CD4-positive, CD25-positive, alpha-beta regulatory T cell (primary cell): ENCODE data around the gene BLTP3B. TPM values are rescaled to one million over a fixed set of nuclear protein-coding genes. Genes with fewer than 3 reads are reported as not detected.

ENCODE experiments used
- polyA plus RNA-seq, 4 donors: library from polyadenylated mRNA; unstranded; fragments of 300-500 nt; fragmentation: Illumina TruSeq; gene quantifications; one replicate each; pipeline ENCODE4 v1.2.3, GENCODE V29; 2021
- total RNA-seq: library from RNA; stranded (reverse); gene quantifications from one replicate; pipeline ENCODE4 v1.2.3, GENCODE V29; 2022

The BLTP3B gene
- total and polyA plus RNA-seq, 5 donors from 2014 or later, result 12.1 to 26.5 (median 16.9) TPM

Other genes starting within 250 kb of the BLTP3B start
- gene ANKS1B, start 157.9 kb downstream of the BLTP3B start, total RNA-seq, result 9.5 TPM
- 10 to 100 TPM in 2 of 4 donors, 1 to 10 TPM in 2; 4.0 to 15.9 (median 10.1) TPM for gene ANKS1B, start 157.9 kb downstream of the BLTP3B start, polyA plus RNA-seq
- gene ACTR6, start 57.9 kb upstream of the BLTP3B start, total RNA-seq, result 30.6 TPM
- 10 to 100 TPM; 36.2 to 41.9 (median 39.5) TPM for gene ACTR6, start 57.9 kb upstream of the BLTP3B start, polyA plus RNA-seq
- not detected for gene DEPDC4, start 124.2 kb upstream of the BLTP3B start, total RNA-seq
- 1 to 10 TPM in 1 of 4 donors, under 1 TPM in 2, not detected in 1; 0.31 to 1.1 (median 0.50) TPM for gene DEPDC4, start 124.2 kb upstream of the BLTP3B start, polyA plus RNA-seq
- gene SCYL2, start 124.3 kb upstream of the BLTP3B start, total RNA-seq, result 41.8 TPM
- gene SCYL2, start 124.3 kb upstream of the BLTP3B start, polyA plus RNA-seq, result 10 to 100 TPM; 17.0 to 23.4 (median 20.7) TPM
- not detected for gene SLC17A8, start 214.2 kb upstream of the BLTP3B start, total RNA-seq
- gene SLC17A8, start 214.2 kb upstream of the BLTP3B start, polyA plus RNA-seq, result not detected